Endothelial cell (in vitro differentiated cells): ENCODE measurements around the gene KLHDC10. TPM values are rescaled to one million over a fixed set of nuclear protein-coding genes. Genes with fewer than 3 reads are reported as not detected.

Experiments
- DNase-seq: peaks from one replicate; pipeline ENCODE4 v3.0.0; 2021; ENCODE audit warnings: low spot score
- H3K27ac Mint-ChIP-seq: one replicate; pipeline ENCODE4 v1.8.0; 2021; ENCODE audit warnings: mixed read lengths, inconsistent platforms; ENCODE audit not compliant: unreplicated experiment
- H3K27me3 Mint-ChIP-seq: one replicate; pipeline ENCODE4 v1.8.0; 2021; ENCODE audit warnings: mild to moderate bottlenecking, moderate library complexity, mixed read lengths, inconsistent platforms; ENCODE audit not compliant: unreplicated experiment
- H3K36me3 Mint-ChIP-seq: one replicate; pipeline ENCODE4 v1.8.0; 2021; ENCODE audit warnings: mild to moderate bottlenecking, low read depth, mixed read lengths, inconsistent platforms; ENCODE audit not compliant: unreplicated experiment
- H3K4me1 Mint-ChIP-seq: one replicate; pipeline ENCODE4 v1.8.0; 2021; ENCODE audit warnings: mild to moderate bottlenecking, mixed read lengths, inconsistent platforms; ENCODE audit not compliant: unreplicated experiment
- H3K4me3 Mint-ChIP-seq: one replicate; pipeline ENCODE4 v1.8.0; 2021; ENCODE audit warnings: mild to moderate bottlenecking, mixed read lengths, inconsistent platforms; ENCODE audit not compliant: unreplicated experiment
- H3K9me3 Mint-ChIP-seq: one replicate; pipeline ENCODE4 v1.8.0; 2021; ENCODE audit warnings: mixed read lengths, inconsistent platforms; ENCODE audit not compliant: unreplicated experiment
- CTCF ChIP-seq: fragments of 200-600 bp; sonication (generic); IDR thresholded peaks from one replicate; pipeline ENCODE4 v1.5.0; 2021; ENCODE audit warnings: antibody characterized with exemption; ENCODE audit not compliant: unreplicated experiment
- total RNA-seq: library from RNA; stranded (reverse); fragmentation: NEBNext Ultra II Directional; extraction: Animal tissue kit (Norgen Biotek cat#: 25700); gene quantifications from one replicate; pipeline ENCODE4 v1.2.1, GENCODE V29; 2021; ENCODE audit not compliant: unreplicated experiment

The KLHDC10 gene
- total RNA-seq, 1 donor from 2014 or later: 28.8 TPM

GRCh38 chr7:130131964-130132875 lies 61.9 kb downstream of the KLHDC10 start:
- Mint-ChIP-seq H3K27ac (no peak overlapping the region), H3K4me3 (no peak overlapping the region), H3K36me3 (peaks cover 38% of the 10 kb centered on the region), H3K27me3 (peaks cover 4% of the 10 kb centered on the region), H3K9me3 (no peaks in the 10 kb centered on the region), H3K4me1 (peaks cover 11% of the 10 kb centered on the region)
- DNase-seq: no peak
- TF ChIP-seq CTCF: no peak

- TF ChIP-seq CTCF: no peak
- Mint-ChIP-seq H3K27ac (peak overlapping the region; percentile 34), H3K4me3 (no peak overlapping the region), H3K36me3 (peaks cover 38% of the 10 kb centered on the region), H3K4me1 (peaks cover 11% of the 10 kb centered on the region), H3K9me3 (no peaks in the 10 kb centered on the region), H3K27me3 (peaks cover 4% of the 10 kb centered on the region)
- no peak for DNase-seq
Measured at GRCh38 chr7:130133029-130133782, 62.9 kb downstream of the KLHDC10 start.

GRCh38 chr7:130134106-130134636 lies 63.8 kb downstream of the KLHDC10 start:
- H3K36me3 Mint-ChIP-seq: peaks cover 39% of the 10 kb centered on the region
- no peak for TF ChIP-seq CTCF
- no peak for DNase-seq
- H3K4me1 Mint-ChIP-seq: peaks cover 11% of the 10 kb centered on the region
- H3K27ac Mint-ChIP-seq: no peak overlapping the region
- no peaks in the 10 kb centered on the region for H3K9me3 Mint-ChIP-seq
- no peak overlapping the region for H3K4me3 Mint-ChIP-seq
- peaks cover 4% of the 10 kb centered on the region for H3K27me3 Mint-ChIP-seq

GRCh38 chr7:130134726-130135125 lies 64.4 kb downstream of the KLHDC10 start:
- Mint-ChIP-seq H3K9me3 (no peaks in the 10 kb centered on the region), H3K4me3 (no peak overlapping the region), H3K36me3 (peaks cover 40% of the 10 kb centered on the region), H3K27me3 (peaks cover 5% of the 10 kb centered on the region), H3K27ac (no peak overlapping the region), H3K4me1 (peaks cover 11% of the 10 kb centered on the region)
- no peak for DNase-seq
- no peak for TF ChIP-seq CTCF
